ENCODE measurements around the gene FPGS.
"Not testable (repeated sequence)": the region's sequence is repeated elsewhere in the genome, so short reads cannot be mapped to it uniquely, and the experiment has no call there.

Gene FPGS

DNA sequence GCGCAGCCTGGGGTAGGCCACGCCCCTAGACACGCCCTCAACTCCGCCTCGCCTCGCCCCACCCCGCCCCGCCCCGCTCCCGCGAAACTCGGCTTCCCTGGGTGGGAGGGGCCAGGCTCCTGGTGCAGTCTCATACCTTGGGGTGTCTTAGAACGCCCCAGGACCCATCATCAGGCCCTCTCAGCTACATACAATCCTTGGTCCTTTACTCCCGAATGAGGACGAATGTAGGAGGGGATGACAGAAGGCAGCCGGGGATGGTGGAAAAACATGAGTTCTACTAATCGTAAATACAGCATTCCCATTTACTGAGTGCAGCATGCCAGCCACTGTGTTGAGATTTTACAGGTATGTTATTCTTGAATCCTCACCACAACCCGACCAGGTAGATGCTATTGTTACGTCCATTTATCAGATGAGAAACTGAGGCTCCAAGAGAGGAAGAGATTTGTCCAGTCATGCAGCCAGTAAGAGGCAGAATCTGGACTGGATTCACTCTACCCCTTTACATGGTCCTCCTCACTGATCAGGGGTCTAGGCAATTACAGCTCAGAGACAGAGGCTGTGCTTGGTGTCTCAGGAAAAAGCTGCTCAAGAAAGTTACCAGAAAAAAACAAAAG is 31.0 kb upstream of the FPGS start:
- DNase-seq (ENCODE audit: low read depth), result no peak

- no peak for DNase-seq (ENCODE audit: low read depth)
Measured at GRCh38 chr9:127772603-127773002, 30.1 kb upstream of the FPGS start.

DNA sequence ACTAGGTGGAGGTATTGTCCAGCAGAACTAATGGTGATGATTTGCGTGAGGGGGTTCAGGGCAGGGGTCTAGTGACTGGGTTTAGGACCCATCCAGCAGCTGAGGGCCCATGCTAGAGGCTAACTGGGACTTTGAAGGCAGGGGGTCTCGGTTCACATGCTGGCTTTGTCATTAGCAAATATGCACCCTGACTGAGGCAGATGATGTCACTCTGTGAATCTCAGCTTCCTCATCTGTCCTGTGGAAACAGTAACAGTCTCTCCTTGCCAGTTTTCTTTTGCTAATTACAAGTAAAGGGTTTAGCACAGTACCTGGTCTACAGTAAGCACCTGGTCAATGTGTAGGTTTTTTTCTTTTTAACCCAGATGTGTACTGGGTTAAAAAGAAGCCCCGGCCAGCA is 29.4 kb upstream of the FPGS start:
- no peak for DNase-seq (ENCODE audit: low read depth)

GRCh38 chr9:127773981-127774380 is 28.7 kb upstream of the FPGS start:
- DNase-seq (ENCODE audit: low read depth), result no peak

GRCh38 chr9:127776195-127776923 is 26.3 kb upstream of the FPGS start:
- no peak for DNase-seq (ENCODE audit: low read depth)

- no peak for DNase-seq (ENCODE audit: low read depth)
Measured at GRCh38 chr9:127776924-127777289, 25.8 kb upstream of the FPGS start.

- no peak for DNase-seq (ENCODE audit: low read depth)
Measured at GRCh38 chr9:127777368-127777980, 25.2 kb upstream of the FPGS start.

DNA sequence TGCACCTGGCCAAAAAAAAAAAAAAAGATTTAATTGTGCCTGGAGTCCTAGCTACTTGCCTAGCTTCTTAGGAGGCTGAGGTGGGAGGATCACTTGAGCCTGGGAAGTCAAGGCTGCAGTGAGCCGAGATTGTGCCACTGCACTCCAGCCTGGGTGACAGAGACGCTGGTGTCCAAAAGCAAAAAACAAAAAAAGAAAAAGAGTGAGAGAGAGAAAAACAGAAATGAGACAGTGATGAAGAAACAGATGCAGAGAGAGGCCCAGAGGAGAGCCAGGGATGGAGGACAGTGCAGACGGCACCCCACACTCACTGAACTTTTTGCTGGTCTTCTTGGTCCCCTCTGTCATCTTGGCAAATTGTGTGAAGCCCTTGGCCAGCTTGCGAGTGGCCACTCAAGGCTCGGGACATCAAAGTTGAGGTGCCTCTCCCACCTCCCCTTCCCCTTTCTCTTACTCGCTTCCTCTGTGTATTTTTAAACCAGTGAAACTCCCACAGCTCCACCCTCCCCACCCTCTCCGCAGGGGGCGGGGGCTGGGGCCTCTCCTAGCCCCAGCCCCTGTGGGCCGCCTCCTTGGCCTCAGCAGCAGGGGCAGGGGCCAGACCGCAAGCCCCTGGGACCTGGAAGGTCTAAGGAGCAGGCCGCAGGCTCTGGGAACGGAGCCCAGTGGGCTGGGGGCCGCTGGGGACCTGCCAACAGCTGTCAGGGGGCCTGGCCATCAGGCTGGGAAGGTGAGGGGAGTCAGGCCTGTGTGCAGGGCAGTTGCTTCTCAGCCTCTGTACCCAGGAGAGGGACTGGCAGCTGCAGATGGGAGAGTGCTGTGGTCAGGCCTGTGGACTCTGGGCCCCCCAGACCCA is 24.2 kb upstream of the FPGS start, which contains the start of gene SH2D3C:
Gene SH2D3C, minus strand, starts transcription at position 387 of the 856 bp plus-strand sequence. Its CDS starts 39 bp downstream, at position 348.
- DNase-seq (ENCODE audit: low read depth), result no peak

GRCh38 chr9:127779136-127779981 is 23.3 kb upstream of the FPGS start:
- no peak for DNase-seq (ENCODE audit: low read depth)

GRCh38 chr9:127780126-127780885 is 22.4 kb upstream of the FPGS start:
- DNase-seq (ENCODE audit: low read depth), result no peak

- not testable (repeated sequence) for DNase-seq (ENCODE audit: low read depth)
Measured at GRCh38 chr9:127780909-127781308, 21.8 kb upstream of the FPGS start.

DNA sequence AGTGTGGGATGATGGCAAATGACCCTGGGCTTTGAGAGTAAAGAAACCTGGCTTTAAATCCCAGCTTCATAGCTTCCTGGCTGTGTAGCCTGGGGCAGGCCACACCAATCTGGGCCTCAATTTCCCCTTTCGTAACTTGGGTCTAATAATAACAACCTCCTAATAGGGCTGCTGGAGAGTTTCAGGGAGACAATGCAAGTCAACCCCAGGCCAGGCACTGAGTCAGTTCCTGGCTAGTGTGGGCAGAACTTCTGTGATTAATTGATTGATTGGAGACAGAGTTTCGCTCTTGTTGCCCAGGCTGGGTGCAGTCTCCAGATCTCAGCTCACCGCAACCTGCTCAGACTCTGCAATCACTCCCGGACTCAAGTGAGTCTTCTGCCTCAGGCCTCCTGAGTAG is 20.9 kb upstream of the FPGS start:
- no peak for DNase-seq (ENCODE audit: low read depth)

- DNase-seq (ENCODE audit: low read depth), result no peak
Measured at GRCh38 chr9:127783111-127784008, 19.3 kb upstream of the FPGS start.

- peak; percentile 54 for DNase-seq (ENCODE audit: low read depth)
Measured at GRCh38 chr9:127785023-127785932, 17.4 kb upstream of the FPGS start.

DNA sequence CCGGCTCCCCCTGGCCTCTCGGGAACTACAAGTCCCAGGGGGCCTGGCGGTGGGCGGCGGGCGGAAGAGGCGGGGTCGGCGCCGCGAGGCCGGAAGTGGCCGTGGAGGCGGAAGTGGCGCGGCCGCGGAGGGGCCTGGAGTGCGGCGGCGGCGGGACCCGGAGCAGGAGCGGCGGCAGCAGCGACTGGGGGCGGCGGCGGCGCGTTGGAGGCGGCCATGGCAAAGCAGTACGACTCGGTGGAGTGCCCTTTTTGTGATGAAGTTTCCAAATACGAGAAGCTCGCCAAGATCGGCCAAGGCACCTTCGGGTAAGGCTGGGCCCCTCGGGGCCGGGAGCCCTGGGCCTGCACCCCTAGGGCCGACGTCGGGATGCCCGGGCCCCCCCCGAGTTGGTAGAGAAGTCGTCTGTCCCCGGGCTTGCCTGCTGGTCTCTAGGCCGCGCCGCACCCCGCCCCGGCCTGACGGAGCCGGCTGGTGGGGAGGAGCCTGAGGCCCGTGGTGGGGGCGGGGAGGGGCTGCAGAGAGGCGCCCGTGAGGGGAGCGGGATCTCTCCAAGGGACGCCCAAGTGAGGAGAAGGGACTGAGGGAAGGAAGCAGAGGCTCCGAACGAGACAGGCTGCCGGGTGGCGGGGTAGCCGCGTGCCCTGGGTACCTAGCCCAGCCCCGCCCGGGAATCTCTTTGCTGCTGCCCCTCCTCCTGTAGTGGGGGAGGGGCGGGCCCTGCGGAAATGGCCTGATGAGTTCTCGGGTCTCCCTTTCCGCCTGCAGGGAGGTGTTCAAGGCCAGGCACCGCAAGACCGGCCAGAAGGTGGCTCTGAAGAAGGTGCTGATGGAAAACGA is 16.5 kb upstream of the FPGS start, which contains the start of gene CDK9:
Gene CDK9, plus strand, starts transcription at position 102 of the 840 bp plus-strand sequence. Its CDS starts 115 bp downstream, at position 217.
- peak; percentile 78 for DNase-seq (ENCODE audit: low read depth)

- no peak for DNase-seq (ENCODE audit: low read depth)
Measured at GRCh38 chr9:127786773-127787104, 15.9 kb upstream of the FPGS start.

DNA sequence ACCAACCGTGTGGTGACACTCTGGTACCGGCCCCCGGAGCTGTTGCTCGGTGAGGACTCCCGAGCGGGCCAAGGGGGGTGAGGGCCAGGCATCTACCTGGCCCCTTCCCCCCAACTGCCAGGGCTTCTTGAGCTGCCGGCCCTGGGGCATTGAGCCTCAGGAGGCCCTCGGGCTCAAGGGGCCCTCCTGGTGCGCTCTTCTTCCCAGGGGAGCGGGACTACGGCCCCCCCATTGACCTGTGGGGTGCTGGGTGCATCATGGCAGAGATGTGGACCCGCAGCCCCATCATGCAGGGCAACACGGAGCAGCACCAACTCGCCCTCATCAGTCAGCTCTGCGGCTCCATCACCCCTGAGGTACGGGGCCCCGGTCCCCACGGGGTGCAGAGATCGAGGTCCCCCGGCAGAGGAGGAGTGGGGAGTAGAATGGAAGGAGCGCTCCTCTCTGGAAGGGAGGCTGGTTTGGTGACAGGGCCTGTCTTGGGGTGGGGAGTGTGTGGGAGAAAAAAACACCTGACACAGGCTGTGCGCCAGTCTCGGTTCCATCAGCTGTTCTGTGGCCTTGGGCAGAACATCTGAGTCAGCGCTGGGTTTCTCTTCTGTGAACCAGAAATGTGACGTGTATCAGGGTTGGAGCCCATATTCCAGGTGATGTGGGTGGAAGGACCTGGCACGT is 14.2 kb upstream of the FPGS start:
- no peak for DNase-seq (ENCODE audit: low read depth)

Measured in stromal cell of bone marrow (primary cell).